NCI-H446 (cell line): Measurements from ENCODE around the gene MYO3B.
"Not testable (repeated sequence)": the region's sequence is repeated elsewhere in the genome, so short reads cannot be mapped to it uniquely, and the experiment has no call there.

ENCODE experiments used
- DNase-seq, 2 experiments: peaks; one replicate each; lab custom pipeline; 2025; lab: John Stamatoyannopoulos, UW

Gene MYO3B

DNA sequence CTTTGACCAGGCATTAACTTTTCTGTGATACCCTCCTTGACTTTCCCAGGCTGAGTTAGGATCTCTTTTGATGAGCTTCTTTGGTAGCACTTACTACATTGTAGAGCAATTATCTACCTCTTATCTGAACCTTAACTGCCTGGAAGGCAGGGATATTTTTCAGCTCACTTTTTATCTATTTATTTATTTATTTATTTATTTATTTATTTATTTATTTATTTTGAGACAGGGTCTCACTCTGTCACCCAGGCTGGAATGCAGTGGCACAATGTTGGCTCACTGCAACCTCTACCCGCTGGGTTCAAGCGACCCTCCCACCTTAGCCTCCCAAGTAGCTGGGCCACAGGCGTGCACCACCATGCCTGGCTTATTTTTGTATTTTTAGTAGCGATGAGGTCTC is 294.6 kb downstream of the MYO3B start:
- not testable (repeated sequence) for DNase-seq

- no peak for DNase-seq
These were observed 297.9 kb downstream of the MYO3B start for GRCh38 chr2:170475878-170476277.

- no peak for DNase-seq
These were observed 299.7 kb downstream of the MYO3B start for GRCh38 chr2:170477630-170478029.

- DNase-seq, result no peak
These were observed 303.3 kb downstream of the MYO3B start for GRCh38 chr2:170481201-170481600.

DNA sequence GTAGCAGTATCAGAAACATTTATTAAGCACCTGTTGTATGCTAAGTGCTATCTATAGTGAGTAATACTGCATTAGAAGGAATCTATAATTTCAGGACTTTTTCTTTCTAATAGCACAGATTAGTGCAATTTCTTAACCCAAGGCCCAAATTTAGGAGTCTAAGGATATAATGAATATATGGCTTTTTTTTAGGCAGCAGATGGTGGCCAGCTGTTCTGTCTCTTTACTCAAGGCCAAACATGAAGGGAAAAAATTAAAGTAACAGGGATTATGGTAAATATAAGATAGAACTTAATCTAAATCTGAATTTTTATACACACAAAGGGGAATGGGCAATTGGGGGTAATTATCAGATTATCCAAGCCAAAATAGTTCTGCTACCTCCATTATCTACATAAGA is 306.6 kb downstream of the MYO3B start:
- DNase-seq, result no peak

GRCh38 chr2:170485254-170486026 is 307.5 kb downstream of the MYO3B start:
- no peak for DNase-seq

DNA sequence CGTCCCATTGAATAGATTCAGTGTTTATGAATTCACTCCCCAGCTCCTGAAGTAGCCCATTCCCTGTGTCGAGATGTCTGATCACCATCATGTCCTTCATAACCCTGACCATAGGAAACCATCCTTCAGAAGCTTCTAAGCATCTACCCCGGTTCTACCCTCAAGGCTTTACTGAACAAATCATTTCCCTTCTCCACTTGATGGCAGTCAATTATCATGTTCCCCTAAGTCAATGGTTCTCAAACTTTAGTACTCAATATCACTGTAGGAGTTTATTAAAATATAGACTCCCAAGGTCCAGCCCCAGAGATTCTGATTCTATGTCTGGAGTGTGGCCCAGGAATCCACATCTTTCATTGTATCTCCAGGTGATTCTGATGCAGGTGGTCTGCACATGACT is 308.8 kb downstream of the MYO3B start:
- no peak for DNase-seq

DNA sequence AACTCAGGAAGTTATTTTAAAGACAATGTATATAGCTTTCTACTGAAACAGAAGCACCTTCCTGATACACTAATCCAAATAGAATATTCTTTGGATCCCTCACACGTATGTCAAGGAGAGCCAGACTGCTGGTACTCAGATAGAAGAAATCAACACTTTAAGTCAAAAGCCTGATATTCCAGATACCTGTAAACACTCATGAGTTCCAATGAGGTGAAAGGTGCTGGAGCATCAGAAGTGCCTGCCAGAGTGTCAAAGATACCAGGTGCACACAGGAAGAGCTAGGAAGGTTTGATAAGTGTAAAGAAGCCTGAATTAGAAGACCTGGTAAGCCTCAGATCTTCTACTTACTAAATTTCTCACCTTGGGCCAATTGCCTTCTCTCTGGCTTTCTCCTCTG is 310.9 kb downstream of the MYO3B start:
- no peak for DNase-seq

- DNase-seq, result peak in 1 of 2 experiments; percentile 37
These were observed 314.1 kb downstream of the MYO3B start for GRCh38 chr2:170492010-170492409.

GRCh38 chr2:170493426-170494097 is 315.6 kb downstream of the MYO3B start:
- DNase-seq, result peak in 1 of 2 experiments; percentile 64

GRCh38 chr2:170495896-170496295 is 317.9 kb downstream of the MYO3B start:
- peak in 1 of 2 experiments; percentile 32 for DNase-seq

GRCh38 chr2:170498619-170499018 is 320.7 kb downstream of the MYO3B start:
- no peak for DNase-seq

DNA sequence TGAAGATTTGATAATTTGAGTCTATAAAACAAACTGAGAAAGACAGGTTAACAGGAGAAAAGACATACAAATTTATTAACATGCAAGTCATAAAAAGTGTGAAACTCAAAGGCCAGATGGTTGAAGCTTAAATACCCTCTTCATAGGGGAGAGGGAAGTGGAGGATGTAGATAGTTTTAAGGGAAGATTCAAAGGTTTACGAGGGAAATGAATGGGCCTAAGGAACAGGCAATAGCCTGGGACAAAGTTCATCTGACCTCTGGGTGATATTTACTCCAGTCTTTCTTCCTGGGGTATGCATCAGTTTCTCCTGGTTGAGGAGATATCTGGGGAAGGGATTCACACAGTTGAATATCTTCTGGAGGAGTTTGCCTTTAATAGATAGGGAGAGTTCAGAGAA is 322.2 kb downstream of the MYO3B start:
- no peak for DNase-seq

- no peak for DNase-seq
These were observed 322.8 kb downstream of the MYO3B start for GRCh38 chr2:170500770-170501169.

GRCh38 chr2:170501421-170502043 is 323.6 kb downstream of the MYO3B start:
- no peak for DNase-seq

DNA sequence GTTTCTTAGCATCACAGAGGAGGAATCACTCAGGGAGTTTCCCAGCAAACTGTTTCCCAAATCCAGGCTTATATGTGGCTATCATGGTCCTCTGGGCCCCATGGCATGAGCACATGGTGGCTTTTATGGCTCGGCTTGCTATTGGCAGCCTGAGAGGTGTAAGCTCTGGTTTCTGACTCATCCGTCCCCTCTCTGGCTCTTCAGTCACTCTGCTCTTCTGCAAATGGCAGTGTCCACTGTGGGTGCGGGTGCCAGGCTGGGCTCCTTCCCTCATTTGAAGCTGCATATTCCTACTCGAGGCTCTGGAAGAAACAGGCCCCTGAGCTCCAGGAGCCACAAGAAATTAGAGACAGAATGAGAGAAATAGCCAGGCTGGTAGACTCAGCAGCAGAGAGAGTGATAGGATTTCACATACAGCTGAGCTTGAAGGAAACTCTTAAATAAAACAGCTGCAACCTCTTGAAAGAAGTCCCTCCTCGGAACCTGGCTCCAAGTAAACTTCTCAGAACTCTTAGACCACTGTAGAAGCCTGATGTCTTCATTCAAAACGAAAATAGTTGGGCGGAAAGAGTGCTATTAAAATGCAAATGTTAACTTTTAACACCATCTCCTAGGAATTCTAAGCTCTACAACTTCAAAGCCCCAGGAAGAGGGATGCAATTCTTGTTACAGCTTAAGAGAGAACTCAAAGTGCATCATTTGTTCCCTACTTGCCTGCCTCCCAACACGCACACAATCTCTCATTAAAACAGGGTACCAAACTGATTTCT is 324.6 kb downstream of the MYO3B start:
- no peak for DNase-seq

DNA sequence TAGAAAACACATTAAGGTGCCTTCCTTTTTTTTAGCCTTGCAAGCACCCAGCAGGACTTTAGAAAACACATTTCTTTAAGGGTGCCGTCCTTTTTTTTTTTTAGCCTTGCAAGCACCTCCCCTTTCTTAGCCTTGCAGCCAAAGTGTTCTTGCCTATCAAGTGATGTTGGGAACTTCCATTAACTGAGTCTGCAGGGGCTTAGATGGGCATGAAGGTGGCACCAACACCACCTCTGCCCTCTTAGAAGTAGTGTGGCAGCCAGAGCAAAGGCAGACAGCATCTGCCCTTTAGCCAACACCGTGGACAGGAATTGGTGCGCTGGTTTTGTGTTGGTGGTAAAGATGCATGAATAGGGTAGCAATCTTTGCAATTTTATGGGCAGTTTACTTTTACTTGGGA is 325.6 kb downstream of the MYO3B start:
- DNase-seq, result no peak

DNA sequence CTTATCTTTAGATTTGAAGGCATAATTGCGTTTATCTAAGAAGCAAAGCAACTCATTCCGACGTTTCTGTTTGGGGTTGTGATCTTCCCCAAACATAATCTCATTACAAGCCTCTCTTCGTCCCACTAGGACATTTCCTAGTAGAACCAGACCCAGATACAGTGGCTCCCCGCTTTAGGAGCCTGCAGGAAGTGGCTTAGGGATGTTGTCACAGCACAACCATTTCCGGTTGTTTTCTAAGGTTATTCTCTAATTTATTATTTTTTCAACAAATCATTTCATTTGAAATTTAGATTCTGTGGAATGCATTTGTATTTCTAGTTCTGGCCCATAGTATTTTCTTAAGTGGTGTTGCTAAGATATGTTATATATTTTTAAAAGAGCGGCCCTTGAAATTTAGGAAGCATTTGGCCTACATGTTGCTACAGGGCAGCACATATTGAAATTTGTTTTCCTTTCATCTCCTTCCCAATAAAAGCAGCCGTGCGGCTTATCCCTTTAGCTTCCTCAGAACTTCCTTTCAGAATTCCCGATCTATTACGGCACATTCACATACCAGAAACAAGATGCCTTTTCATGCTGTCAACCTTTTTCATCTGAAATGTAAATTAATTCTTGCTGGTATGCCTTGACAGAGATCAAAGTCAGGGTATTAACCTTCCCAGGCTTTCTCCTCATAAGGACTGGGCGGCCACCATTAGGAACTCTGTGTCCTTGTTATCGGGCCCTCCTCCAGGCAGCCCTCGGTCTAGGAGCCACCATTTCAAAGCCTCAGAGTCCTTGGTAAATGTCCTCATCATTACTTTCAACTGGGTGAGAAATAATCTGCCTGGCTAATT is 326.2 kb downstream of the MYO3B start:
- no peak for DNase-seq

DNA sequence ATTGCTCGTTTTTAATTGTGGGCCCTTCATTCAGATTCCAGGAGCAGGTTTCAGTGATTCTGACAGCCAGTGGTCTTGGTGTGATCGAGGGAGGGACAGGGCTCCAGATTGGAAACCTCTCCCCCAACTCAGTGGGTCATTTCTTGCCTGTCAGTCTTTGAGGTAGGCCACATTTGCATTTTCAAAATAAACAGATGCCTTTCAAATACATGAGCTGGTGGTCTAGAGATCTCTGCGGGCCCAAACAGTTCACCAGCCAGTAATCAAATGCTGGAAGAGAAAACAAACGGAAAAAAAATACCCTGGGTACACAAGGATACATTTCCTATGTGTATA is 326.8 kb downstream of the MYO3B start:
- DNase-seq, result no peak

- DNase-seq, result no peak
These were observed 327.8 kb downstream of the MYO3B start for GRCh38 chr2:170505631-170506275.
